ENCODE results near the gene LHX3. TPM values are rescaled to one million over a fixed set of nuclear protein-coding genes. Genes with fewer than 3 reads are reported as not detected.

The LHX3 gene
- total and polyA plus RNA-seq, 2 donors (not counting 1 experiment from before 2014, with no cell fraction given): 0.07 to 0.30 TPM

DNA sequence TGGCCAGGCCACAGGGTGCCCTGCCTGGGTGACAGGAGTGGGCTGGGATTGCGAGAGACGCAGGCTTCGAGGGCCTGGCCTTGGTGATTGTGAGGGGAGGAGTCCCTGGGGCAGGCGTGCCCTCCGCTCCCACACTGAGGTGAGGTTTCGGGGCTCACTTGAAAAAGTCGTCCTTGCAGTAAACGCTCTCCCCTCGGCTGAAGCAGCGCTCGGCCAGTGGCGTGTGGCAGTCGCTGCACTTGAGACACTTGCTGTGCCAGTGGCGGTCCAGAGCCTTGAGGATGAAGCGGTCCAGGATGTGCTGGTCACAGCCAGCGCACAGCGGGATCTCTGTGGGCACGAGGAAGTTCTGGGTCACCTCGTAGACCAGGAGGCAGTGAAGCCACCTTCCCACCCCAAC is 4.5 kb downstream of the LHX3 start:
- Histone ChIP-seq H3K4me2 (replicated peaks; ENCODE audit: low read depth, low read length, poor library complexity, severe bottlenecking) (no peak overlapping the region), H3K9me3 (ENCODE audit: control extremely low read depth in 1 of 3, control insufficient read depth in 2 of 3, insufficient read depth in 1 of 3, low read length in 2 of 3) (peaks cover 0 to 70% (median 0%) of the 10 kb centered on the region in 3 donors), H3K4me3 (ENCODE audit: control extremely low read depth in 1 of 5, extremely low read depth in 1 of 5, insufficient read depth in 1 of 5, low read depth in 2 of 5, low read length in 4 of 5) (no peak overlapping the region), H3K27me3 (replicated peaks in 1 of 4; ENCODE audit: control extremely low read depth in 1 of 4, control insufficient read depth in 3 of 4, insufficient read depth in 4 of 4, low read length in 3 of 4) (peaks cover 0 to 84% (median 59%) of the 10 kb centered on the region in 4 experiments), H4K20me1 (ENCODE audit: control insufficient read depth, insufficient read depth, low read length, poor library complexity, severe bottlenecking) (peaks cover 25% of the 10 kb centered on the region), H3K9ac (ENCODE audit: low read length) (no peak overlapping the region), H3K79me2 (ENCODE audit: control insufficient read depth, insufficient read depth, low read length) (no peaks in the 10 kb centered on the region), H3K4me1 (ENCODE audit: control insufficient read depth in 2 of 2, insufficient read depth in 2 of 2, low read length in 2 of 2) (peaks cover 45% of the 10 kb centered on the region in 2 donors), H2AFZ (ENCODE audit: insufficient read depth, low read depth, low read length, poor library complexity, severe bottlenecking) (no peak overlapping the region), H3K27ac (ENCODE audit: low read length in 2 of 2) (no peak overlapping the region), H3K36me3 (replicated peaks in 1 of 2; ENCODE audit: control extremely low read depth in 1 of 2, control insufficient read depth in 1 of 2, extremely low read depth in 1 of 2, insufficient read depth in 2 of 2, low read length in 1 of 2) (no peaks in the 10 kb centered on the region)
- ChIA-PET CTCF (interaction anchor here (1.3 kb wide), 1 partner anchor 40 kb away, joined by 3 read pairs; no protein-coding TSS in a partner anchor), POLR2A (no interaction called here)
- DNase-seq (no peak), ATAC-seq (ENCODE audit: low read depth) (no peak)
- peaks cover 30% of the 10 kb centered on the region for H3K4me1 Mint-ChIP-seq
- no peaks in the 10 kb centered on the region for H3K9me3 Mint-ChIP-seq (ENCODE audit: insufficient read depth)
- WGBS (ENCODE audit: insufficient coverage): 55% methylated on average over 19 of the region's 19 CpGs
- intact Hi-C loops (cut with micrococcal nuclease): no loop called here
- no peak overlapping the region for H3K4me3 Mint-ChIP-seq
- no peak overlapping the region for H3K27ac Mint-ChIP-seq
- peaks cover 26% of the 10 kb centered on the region for H3K27me3 Mint-ChIP-seq
- no peak for TF ChIP-seq EZH2 (IDR thresholded peaks at IDR 0.05; ENCODE audit: borderline replicate concordance, insufficient read depth, low read depth, low read length, poor library complexity, severe bottlenecking)
- TF ChIP-seq, protein P1, sequence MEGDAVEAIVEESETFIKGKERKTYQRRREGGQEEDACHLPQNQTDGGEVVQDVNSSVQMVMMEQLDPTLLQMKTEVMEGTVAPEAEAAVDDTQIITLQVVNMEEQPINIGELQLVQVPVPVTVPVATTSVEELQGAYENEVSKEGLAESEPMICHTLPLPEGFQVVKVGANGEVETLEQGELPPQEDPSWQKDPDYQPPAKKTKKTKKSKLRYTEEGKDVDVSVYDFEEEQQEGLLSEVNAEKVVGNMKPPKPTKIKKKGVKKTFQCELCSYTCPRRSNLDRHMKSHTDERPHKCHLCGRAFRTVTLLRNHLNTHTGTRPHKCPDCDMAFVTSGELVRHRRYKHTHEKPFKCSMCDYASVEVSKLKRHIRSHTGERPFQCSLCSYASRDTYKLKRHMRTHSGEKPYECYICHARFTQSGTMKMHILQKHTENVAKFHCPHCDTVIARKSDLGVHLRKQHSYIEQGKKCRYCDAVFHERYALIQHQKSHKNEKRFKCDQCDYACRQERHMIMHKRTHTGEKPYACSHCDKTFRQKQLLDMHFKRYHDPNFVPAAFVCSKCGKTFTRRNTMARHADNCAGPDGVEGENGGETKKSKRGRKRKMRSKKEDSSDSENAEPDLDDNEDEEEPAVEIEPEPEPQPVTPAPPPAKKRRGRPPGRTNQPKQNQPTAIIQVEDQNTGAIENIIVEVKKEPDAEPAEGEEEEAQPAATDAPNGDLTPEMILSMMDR (IDR thresholded peaks at IDR 0.05): no peak

DNA sequence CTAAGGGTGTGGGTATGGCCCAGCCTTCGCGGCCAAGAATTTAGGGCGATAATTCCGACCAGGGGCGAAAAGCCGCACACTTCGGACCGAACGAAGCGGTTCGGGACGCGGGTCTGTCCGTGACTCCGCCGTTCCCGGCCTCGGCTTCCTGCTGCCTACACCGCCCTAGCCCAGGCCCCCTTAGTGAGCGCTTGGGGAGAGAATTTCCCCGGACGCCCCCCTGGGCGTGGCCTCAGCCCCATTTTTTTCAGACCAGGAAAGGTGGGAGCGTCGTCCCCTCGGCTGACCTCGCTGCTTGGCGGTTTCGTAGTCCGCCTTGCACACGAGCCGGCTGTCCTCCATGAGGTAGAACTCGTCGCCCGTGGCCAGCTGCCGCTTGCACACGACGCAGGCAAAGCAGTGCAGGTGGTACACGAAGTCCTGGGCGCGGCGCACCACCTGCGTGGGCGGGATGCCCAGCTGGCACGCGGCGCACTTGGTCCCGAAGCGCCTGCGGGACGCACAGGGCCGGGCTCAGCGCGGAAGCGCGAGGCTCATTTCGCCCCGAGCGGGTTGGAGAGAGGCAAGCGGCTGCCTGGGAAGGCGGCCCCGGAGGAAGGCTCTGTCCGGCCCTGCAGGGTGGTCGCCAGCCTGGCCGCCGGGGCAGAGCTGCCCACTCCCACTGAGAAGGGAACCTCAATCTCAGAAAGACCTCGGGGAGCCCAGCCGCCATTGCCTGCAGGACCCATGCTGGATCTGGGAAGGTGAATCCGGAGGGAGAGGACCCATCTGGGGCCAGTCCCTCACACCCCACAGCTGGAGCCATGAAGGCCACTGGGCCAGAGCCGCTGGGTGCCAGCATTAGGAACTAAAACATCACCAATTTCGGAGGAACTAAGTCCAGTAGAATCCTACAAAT is 5.3 kb downstream of the LHX3 start:
- Mint-ChIP-seq H3K4me1 (peaks cover 30% of the 10 kb centered on the region), H3K4me3 (no peak overlapping the region), H3K9me3 (ENCODE audit: insufficient read depth) (no peaks in the 10 kb centered on the region), H3K27ac (no peak overlapping the region), H3K27me3 (peaks cover 26% of the 10 kb centered on the region)
- H3K27ac ChIP-seq (ENCODE audit: low read length in 2 of 2): no peak overlapping the region
- intact Hi-C loops (cut with micrococcal nuclease): no loop called here
- DNase-seq (peak; percentile 37), ATAC-seq (ENCODE audit: low read depth) (no peak)
- ChIA-PET CTCF (no interaction called here), POLR2A (no interaction called here)
- WGBS (ENCODE audit: insufficient coverage): 17% methylated on average over 69 of the region's 71 CpGs
- H3K79me2 ChIP-seq (ENCODE audit: control insufficient read depth, insufficient read depth, low read length): no peaks in the 10 kb centered on the region
- H3K4me1 ChIP-seq (ENCODE audit: control insufficient read depth in 2 of 2, insufficient read depth in 2 of 2, low read length in 2 of 2): peaks cover 41 to 45% of the 10 kb centered on the region in 2 donors
- TF ChIP-seq EZH2 (IDR thresholded peaks at IDR 0.05; ENCODE audit: borderline replicate concordance, insufficient read depth, low read depth, low read length, poor library complexity, severe bottlenecking): peak; percentile 59
- TF ChIP-seq, protein P1 (IDR thresholded peaks at IDR 0.05): no peak
- no peaks in the 10 kb centered on the region for H3K36me3 ChIP-seq (replicated peaks in 1 of 2; ENCODE audit: control extremely low read depth in 1 of 2, control insufficient read depth in 1 of 2, extremely low read depth in 1 of 2, insufficient read depth in 2 of 2, low read length in 1 of 2)
- peaks cover 0 to 87% (median 57%) of the 10 kb centered on the region in 4 experiments for H3K27me3 ChIP-seq (replicated peaks in 1 of 4; ENCODE audit: control extremely low read depth in 1 of 4, control insufficient read depth in 3 of 4, insufficient read depth in 4 of 4, low read length in 3 of 4)
- no peak overlapping the region for H2AFZ ChIP-seq (ENCODE audit: insufficient read depth, low read depth, low read length, poor library complexity, severe bottlenecking)
- peak overlapping the region; percentile 25 for H3K4me2 ChIP-seq (replicated peaks; ENCODE audit: low read depth, low read length, poor library complexity, severe bottlenecking)
- H3K9me3 ChIP-seq (ENCODE audit: control extremely low read depth in 1 of 3, control insufficient read depth in 2 of 3, insufficient read depth in 1 of 3, low read length in 2 of 3): peaks cover 0 to 69% (median 0%) of the 10 kb centered on the region in 3 donors
- peaks cover 18% of the 10 kb centered on the region for H4K20me1 ChIP-seq (ENCODE audit: control insufficient read depth, insufficient read depth, low read length, poor library complexity, severe bottlenecking)
- no peak overlapping the region for H3K9ac ChIP-seq (ENCODE audit: low read length)
- no peak overlapping the region for H3K4me3 ChIP-seq (ENCODE audit: control extremely low read depth in 1 of 5, extremely low read depth in 1 of 5, insufficient read depth in 1 of 5, low read depth in 2 of 5, low read length in 4 of 5)

All from B cell (primary cell).